Neural progenitor cell (in vitro differentiated cells): Measurements from ENCODE around the gene PRICKLE3.

Experiments used
- EZH2phosphoT487 ChIP-seq: fragments of 200-600 bp; sonication (generic); IDR thresholded peaks from 2 replicates; pipeline ENCODE4 v1.6.1; 2017; ENCODE audit warnings: antibody characterized with exemption
- TF ChIP-seq, protein P1 (sequence below): fragments of 200-600 bp; sonication (generic); IDR thresholded peaks from 2 replicates; pipeline ENCODE4 v1.5.1; 2017; ENCODE audit warnings: antibody characterized with exemption, mild to moderate bottlenecking

DNA sequence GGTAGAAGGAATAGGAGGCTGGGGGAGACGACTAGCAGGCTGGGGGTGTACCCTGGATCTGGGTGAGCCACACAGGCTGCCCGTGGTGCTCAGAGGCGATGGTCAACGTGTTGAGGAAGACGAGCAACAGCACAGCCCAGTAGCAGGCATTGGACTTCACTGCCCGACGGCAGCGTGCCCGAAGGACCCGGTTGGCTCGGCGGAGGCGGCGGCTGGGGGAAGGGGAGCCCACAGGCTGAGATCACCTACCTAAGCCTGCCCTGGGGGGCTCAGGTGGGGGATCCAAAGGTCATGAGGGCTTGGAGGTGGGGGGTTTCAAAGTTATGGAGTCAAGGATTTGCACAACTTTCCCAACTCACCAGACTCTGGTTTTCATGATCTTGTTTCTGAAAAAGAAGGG is 39.7 kb upstream of the PRICKLE3 start:
- TF ChIP-seq, protein P1, sequence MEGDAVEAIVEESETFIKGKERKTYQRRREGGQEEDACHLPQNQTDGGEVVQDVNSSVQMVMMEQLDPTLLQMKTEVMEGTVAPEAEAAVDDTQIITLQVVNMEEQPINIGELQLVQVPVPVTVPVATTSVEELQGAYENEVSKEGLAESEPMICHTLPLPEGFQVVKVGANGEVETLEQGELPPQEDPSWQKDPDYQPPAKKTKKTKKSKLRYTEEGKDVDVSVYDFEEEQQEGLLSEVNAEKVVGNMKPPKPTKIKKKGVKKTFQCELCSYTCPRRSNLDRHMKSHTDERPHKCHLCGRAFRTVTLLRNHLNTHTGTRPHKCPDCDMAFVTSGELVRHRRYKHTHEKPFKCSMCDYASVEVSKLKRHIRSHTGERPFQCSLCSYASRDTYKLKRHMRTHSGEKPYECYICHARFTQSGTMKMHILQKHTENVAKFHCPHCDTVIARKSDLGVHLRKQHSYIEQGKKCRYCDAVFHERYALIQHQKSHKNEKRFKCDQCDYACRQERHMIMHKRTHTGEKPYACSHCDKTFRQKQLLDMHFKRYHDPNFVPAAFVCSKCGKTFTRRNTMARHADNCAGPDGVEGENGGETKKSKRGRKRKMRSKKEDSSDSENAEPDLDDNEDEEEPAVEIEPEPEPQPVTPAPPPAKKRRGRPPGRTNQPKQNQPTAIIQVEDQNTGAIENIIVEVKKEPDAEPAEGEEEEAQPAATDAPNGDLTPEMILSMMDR: no peak
- no peak for TF ChIP-seq EZH2phosphoT487
